ENCODE measurements around the gene MTNR1A. TPM values are rescaled to one million over a fixed set of nuclear protein-coding genes. Genes with fewer than 3 reads are reported as not detected.

Gene MTNR1A
- total and polyA plus RNA-seq, 2 donors (not counting 1 experiment from before 2014, with no cell fraction given) = not detected

DNA sequence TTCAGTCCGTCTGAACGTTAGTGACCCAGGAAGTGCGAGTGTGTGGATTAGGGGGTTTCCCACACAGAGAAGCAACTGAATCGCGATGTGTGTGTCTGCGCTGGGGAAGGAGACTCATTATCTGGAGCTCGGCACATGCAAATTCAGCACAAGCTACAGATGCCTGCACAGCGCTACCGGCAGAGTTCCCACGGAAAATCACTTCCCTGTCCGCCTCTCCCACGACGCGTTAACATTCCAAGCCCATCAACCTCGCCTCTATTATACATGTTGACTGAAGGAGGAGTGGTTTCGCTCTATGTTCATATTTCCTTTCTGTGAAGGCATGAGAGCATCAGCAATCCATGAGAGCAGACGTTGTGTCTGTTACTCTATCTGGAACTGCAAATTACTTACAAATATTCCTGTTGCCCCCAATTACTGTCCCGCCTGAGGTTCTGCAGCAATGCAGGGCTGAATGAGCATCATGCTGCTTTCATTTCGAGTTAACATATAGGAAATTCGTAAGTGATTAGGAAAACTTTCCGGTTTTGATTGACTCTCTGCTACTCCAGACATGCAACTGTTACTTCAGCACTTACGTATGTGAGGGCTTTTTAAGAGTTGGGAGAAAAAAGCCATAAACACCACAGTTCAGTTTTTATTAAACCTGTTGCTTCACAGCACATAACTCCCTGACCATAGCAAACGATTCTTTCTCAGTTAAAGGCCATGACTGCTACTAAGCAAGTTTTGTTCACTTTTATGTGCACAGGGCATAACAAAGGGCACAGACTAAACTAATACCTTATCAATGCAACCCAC, 15.0 kb upstream of the MTNR1A start:
- H3K4me3 Mint-ChIP-seq = no peak overlapping the region
- no peak for ATAC-seq (ENCODE audit: low read depth)
- WGBS (ENCODE audit: insufficient coverage) = 74% methylated on average over 12 of the region's 23 CpGs

More for the DNA sequence above, 15.0 kb upstream of the MTNR1A start:
- Histone ChIP-seq H3K9ac (ENCODE audit: low read length) (no peak overlapping the region), H3K9me3 (ENCODE audit: control extremely low read depth in 1 of 3, control insufficient read depth in 2 of 3, insufficient read depth in 1 of 3, low read length in 2 of 3) (peaks cover 0 to 6% (median 0%) of the 10 kb centered on the region in 3 donors), H3K79me2 (ENCODE audit: control insufficient read depth, insufficient read depth, low read length) (no peaks in the 10 kb centered on the region), H3K4me3 (ENCODE audit: control extremely low read depth in 1 of 5, extremely low read depth in 1 of 5, insufficient read depth in 1 of 5, low read depth in 2 of 5, low read length in 4 of 5) (no peak overlapping the region), H3K4me2 (replicated peaks; ENCODE audit: low read depth, low read length, poor library complexity, severe bottlenecking) (no peak overlapping the region), H3K4me1 (ENCODE audit: control insufficient read depth in 2 of 2, insufficient read depth in 2 of 2, low read length in 2 of 2) (no peaks in the 10 kb centered on the region), H3K27me3 (replicated peaks in 1 of 4; ENCODE audit: control extremely low read depth in 1 of 4, control insufficient read depth in 3 of 4, insufficient read depth in 4 of 4, low read length in 3 of 4) (no peaks in the 10 kb centered on the region), H2AFZ (ENCODE audit: insufficient read depth, low read depth, low read length, poor library complexity, severe bottlenecking) (no peak overlapping the region), H3K36me3 (replicated peaks in 1 of 2; ENCODE audit: control extremely low read depth in 1 of 2, control insufficient read depth in 1 of 2, extremely low read depth in 1 of 2, insufficient read depth in 2 of 2, low read length in 1 of 2) (no peaks in the 10 kb centered on the region), H3K27ac (ENCODE audit: low read length in 2 of 2) (no peak overlapping the region), H4K20me1 (ENCODE audit: control insufficient read depth, insufficient read depth, low read length, poor library complexity, severe bottlenecking) (no peaks in the 10 kb centered on the region)
- ChIA-PET POLR2A (no interaction called here), CTCF (interaction anchor here (0.9 kb wide), 1 partner anchor 17 kb away, joined by 3 read pairs; no protein-coding TSS in a partner anchor)
- H3K9me3 Mint-ChIP-seq (ENCODE audit: insufficient read depth) = no peaks in the 10 kb centered on the region
- H3K4me1 Mint-ChIP-seq = no peaks in the 10 kb centered on the region
- intact Hi-C loops (cut with micrococcal nuclease) = no loop called here
- no peak overlapping the region for H3K27ac Mint-ChIP-seq
- H3K27me3 Mint-ChIP-seq = no peaks in the 10 kb centered on the region
- DNase-seq = no peak
- TF ChIP-seq EZH2 (IDR thresholded peaks at IDR 0.05; ENCODE audit: borderline replicate concordance, insufficient read depth, low read depth, low read length, poor library complexity, severe bottlenecking) = no peak
- TF ChIP-seq, protein P1, sequence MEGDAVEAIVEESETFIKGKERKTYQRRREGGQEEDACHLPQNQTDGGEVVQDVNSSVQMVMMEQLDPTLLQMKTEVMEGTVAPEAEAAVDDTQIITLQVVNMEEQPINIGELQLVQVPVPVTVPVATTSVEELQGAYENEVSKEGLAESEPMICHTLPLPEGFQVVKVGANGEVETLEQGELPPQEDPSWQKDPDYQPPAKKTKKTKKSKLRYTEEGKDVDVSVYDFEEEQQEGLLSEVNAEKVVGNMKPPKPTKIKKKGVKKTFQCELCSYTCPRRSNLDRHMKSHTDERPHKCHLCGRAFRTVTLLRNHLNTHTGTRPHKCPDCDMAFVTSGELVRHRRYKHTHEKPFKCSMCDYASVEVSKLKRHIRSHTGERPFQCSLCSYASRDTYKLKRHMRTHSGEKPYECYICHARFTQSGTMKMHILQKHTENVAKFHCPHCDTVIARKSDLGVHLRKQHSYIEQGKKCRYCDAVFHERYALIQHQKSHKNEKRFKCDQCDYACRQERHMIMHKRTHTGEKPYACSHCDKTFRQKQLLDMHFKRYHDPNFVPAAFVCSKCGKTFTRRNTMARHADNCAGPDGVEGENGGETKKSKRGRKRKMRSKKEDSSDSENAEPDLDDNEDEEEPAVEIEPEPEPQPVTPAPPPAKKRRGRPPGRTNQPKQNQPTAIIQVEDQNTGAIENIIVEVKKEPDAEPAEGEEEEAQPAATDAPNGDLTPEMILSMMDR (IDR thresholded peaks at IDR 0.05) = no peak
